ENCODE data around the gene FAM171A2. TPM values are rescaled to one million over a fixed set of nuclear protein-coding genes. Genes with fewer than 3 reads are reported as not detected.
"Not testable (repeated sequence)": the region's sequence is repeated elsewhere in the genome, so short reads cannot be mapped to it uniquely, and the experiment has no call there.

The FAM171A2 gene
- total and polyA plus RNA-seq, 2 of the 8 experiments (the other 6 are each of a cell fraction or from before 2014, with no cell fraction given) = 21.9 to 24.1 TPM

DNA sequence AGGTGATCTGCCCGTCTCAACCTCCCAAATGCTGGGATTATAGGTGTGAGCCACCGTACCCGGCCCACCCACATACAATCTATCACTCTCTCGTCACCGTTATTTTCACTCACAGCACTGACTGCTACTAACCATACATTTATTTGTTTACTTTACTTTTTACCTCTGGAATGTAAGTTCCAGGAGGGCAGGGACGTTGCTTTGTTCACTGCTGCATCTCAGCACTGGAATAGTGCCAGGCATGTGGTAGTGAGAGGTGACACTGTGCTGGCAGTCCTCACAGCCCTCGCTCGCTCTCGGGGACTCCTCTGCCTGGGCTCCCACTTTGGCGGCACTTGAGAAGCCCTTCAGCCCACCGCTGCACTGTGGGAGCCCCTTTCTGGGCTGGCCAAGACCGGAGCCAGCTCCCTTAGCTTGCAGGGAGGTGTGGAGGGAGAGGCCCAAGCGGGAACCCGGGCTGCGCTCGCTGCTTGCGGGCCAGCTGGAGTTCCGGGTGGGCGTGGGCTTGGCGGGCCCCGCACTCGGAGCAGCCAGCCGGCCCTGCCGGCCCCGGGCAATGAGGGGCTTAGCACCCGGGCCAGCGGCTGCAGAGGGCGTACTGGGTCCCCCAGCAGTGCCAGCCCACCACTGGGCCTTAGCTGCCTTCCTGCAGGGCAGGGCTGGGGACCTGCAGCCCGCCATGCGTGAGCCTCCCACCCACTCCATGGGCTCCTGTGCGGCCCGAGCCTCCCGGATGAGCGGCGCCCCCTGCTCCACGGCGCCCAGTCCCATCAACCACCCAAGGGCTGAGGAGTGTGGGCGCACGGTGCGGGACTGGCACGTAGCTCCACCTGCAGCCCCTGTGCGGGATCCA is 5.0 kb upstream of the FAM171A2 start:
- not testable (repeated sequence) for H2BK5ac ChIP-seq (ENCODE audit: low read depth, low read length); H3K56ac ChIP-seq (replicated peaks; ENCODE audit: insufficient read length, low read depth, low read length); H3K23ac ChIP-seq (ENCODE audit: insufficient read length); H3K4me1 ChIP-seq (replicated peaks in 1 of 4; ENCODE audit: control insufficient read depth in 3 of 4, insufficient read depth in 4 of 4, low read length in 3 of 4); H2BK15ac ChIP-seq (ENCODE audit: low read length); H3K23me2 ChIP-seq (ENCODE audit: low read depth, low read length); H2BK120ac ChIP-seq (replicated peaks; ENCODE audit: low read depth, low read length); H4K8ac ChIP-seq (ENCODE audit: extremely low read depth, insufficient read depth, low read length); H4K91ac ChIP-seq (replicated peaks; ENCODE audit: insufficient read length, low read length); H2AFZ ChIP-seq (ENCODE audit: low read length); H3K4me3 ChIP-seq (ENCODE audit: extremely low read depth in 1 of 4, insufficient read depth in 2 of 4, low read depth in 3 of 4, low read length in 4 of 4); H3K9ac ChIP-seq (replicated peaks in 1 of 4; ENCODE audit: extremely low read depth in 1 of 4, low read depth in 3 of 4, low read length in 3 of 4); H3K9me3 ChIP-seq (ENCODE audit: insufficient read depth in 2 of 2, low read depth in 1 of 2, low read length in 1 of 2); H4K5ac ChIP-seq (ENCODE audit: insufficient read length, low read depth, low read length); FAIRE-seq; H3K27ac ChIP-seq (ENCODE audit: low read depth, low read length); H3K4ac ChIP-seq (replicated peaks; ENCODE audit: insufficient read length, low read depth, low read length); H3K14ac ChIP-seq (ENCODE audit: insufficient read length); H3K27me3 ChIP-seq (replicated peaks in 1 of 4; ENCODE audit: control insufficient read depth in 3 of 4, extremely low read depth in 1 of 4, insufficient read depth in 3 of 4, low read length in 3 of 4); DNase-seq (ENCODE audit: low read depth in 1 of 2, low spot score in 2 of 2); H3K4me2 ChIP-seq (ENCODE audit: insufficient read depth in 1 of 2, low read depth in 2 of 2, low read length in 2 of 2); H3K36me3 ChIP-seq (ENCODE audit: control insufficient read depth in 2 of 4, insufficient read depth in 4 of 4, low read length in 3 of 4); H3K18ac ChIP-seq (ENCODE audit: extremely low read depth, low read length); H3K79me2 ChIP-seq (ENCODE audit: control insufficient read depth in 1 of 2, insufficient read depth in 2 of 2, low read length in 2 of 2); H4K20me1 ChIP-seq (replicated peaks in 1 of 2; ENCODE audit: control insufficient read depth in 1 of 2, insufficient read depth in 2 of 2, low read length in 2 of 2); H3K79me1 ChIP-seq (ENCODE audit: low read depth, low read length); H2BK20ac ChIP-seq (ENCODE audit: low read length)
- H2AK5ac ChIP-seq (ENCODE audit: low read depth, low read length) = peak overlapping the region; percentile 13; the same call in 1 of the 2 replicates
- 0 out of 2 replicates have a peak overlapping the region, but pooled peaks have one; percentile 17 for H2BK12ac ChIP-seq (ENCODE audit: low read depth, low read length)
- CTCF ChIA-PET (ENCODE audit: partially characterized antibody) = interaction anchor here (0.7 to 13.8 kb wide), 7 partner anchors 10 to 411 kb away, joined by 3 to 177 read pairs (median 3); partner anchors contain the start of gene FAM171A2
- POLR2A ChIA-PET (ENCODE audit: partially characterized antibody) = interaction anchor here (0.6 to 4.4 kb wide), 6 partner anchors 10 to 184 kb away, joined by 3 to 18 read pairs (median 4); no protein-coding TSS in a partner anchor
- WGBS, 2 experiments (ENCODE audit: extremely low coverage in 1 of 2, insufficient coverage in 1 of 2, insufficient read length in 1 of 2, insufficient replicate concordance in 2 of 2, low coverage in 1 of 2, low lambda C conversion rate in 2 of 2, missing lambda C conversion rate in 1 of 2) = 95 to 100% methylated on average over 2 to 39 of the region's 42 CpGs

All from H1 (cell line).